ENCODE data around the gene ITPKC.

Gene ITPKC

GRCh38 chr19:40691421-40692211 lies 25.3 kb upstream of the ITPKC start:
- Histone ChIP-seq H4K8ac (ENCODE audit: low read depth, low read length) (no peak overlapping the region), H3K4me1 (ENCODE audit: control insufficient read depth, low read depth, low read length) (peaks cover 1% of the 10 kb centered on the region), H3K56ac (ENCODE audit: low read length) (peak overlapping the region; percentile 88), H4K5ac (ENCODE audit: low read length) (no peak overlapping the region), H3K23ac (ENCODE audit: low read length) (peak overlapping the region; percentile 45), H3K4ac (ENCODE audit: low read depth, low read length) (no peak overlapping the region), H3K79me1 (ENCODE audit: low read length) (peaks cover 18% of the 10 kb centered on the region), H2BK15ac (replicated peaks; ENCODE audit: low read depth) (no peak overlapping the region), H3K27ac (ENCODE audit: low read depth, low read length) (no peak overlapping the region), H3K4me2 (ENCODE audit: low read length) (peak overlapping the region; percentile 86), H3K79me2 (ENCODE audit: control insufficient read depth, insufficient read depth, low read length) (peaks cover 12% of the 10 kb centered on the region), H3K27me3 (ENCODE audit: insufficient read depth, low read length, poor library complexity) (no peaks in the 10 kb centered on the region), H3K36me3 (ENCODE audit: control insufficient read depth, insufficient read depth, low read length) (no peaks in the 10 kb centered on the region), H2BK120ac (ENCODE audit: low read depth, low read length) (no peak overlapping the region), H3K18ac (ENCODE audit: low read length) (no peak overlapping the region), H3K4me3 (ENCODE audit: low read length) (no peak overlapping the region), H3K9ac (ENCODE audit: low read length) (peak overlapping the region; percentile 82), H2BK5ac (ENCODE audit: low read length) (no peak overlapping the region), H2AK5ac (ENCODE audit: low read length) (no peak overlapping the region)
- DNase-seq: peak; percentile 59
- WGBS (ENCODE audit: extremely low coverage, insufficient coverage, low lambda C conversion rate): no CpG with 5 or more reads among the region's 24 CpGs

DNA sequence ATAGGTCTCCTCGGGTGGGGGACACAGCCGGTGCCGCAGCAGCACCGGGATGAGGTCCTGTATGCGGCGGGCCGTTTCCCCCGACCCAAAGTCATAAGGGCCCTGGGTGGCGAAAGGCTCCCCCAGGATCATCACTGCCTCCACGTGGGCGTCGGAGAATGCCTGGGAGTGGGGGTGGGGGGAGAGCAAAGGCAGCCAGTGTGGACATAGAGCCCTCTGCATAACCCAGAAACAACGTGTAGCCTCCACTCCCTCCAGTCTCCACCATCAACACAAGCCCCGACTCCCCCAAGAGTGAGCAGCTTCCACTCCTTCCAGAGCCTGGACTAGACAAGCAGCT lies 24.7 kb upstream of the ITPKC start:
- Histone ChIP-seq H3K56ac (ENCODE audit: low read length) (peak overlapping the region; percentile 22), H3K23ac (ENCODE audit: low read length) (peak overlapping the region; percentile 45), H3K79me1 (ENCODE audit: low read length) (peaks cover 18% of the 10 kb centered on the region), H3K79me2 (ENCODE audit: control insufficient read depth, insufficient read depth, low read length) (peaks cover 12% of the 10 kb centered on the region), H2BK120ac (ENCODE audit: low read depth, low read length) (no peak overlapping the region), H2BK15ac (replicated peaks; ENCODE audit: low read depth) (no peak overlapping the region), H3K27me3 (ENCODE audit: insufficient read depth, low read length, poor library complexity) (no peaks in the 10 kb centered on the region), H3K36me3 (ENCODE audit: control insufficient read depth, insufficient read depth, low read length) (no peaks in the 10 kb centered on the region), H3K27ac (ENCODE audit: low read depth, low read length) (no peak overlapping the region), H2BK5ac (ENCODE audit: low read length) (no peak overlapping the region), H3K4me1 (ENCODE audit: control insufficient read depth, low read depth, low read length) (peaks cover 1% of the 10 kb centered on the region), H3K18ac (ENCODE audit: low read length) (no peak overlapping the region), H3K4me2 (ENCODE audit: low read length) (no peak overlapping the region), H3K9ac (ENCODE audit: low read length) (no peak overlapping the region), H3K4me3 (ENCODE audit: low read length) (no peak overlapping the region), H4K8ac (ENCODE audit: low read depth, low read length) (no peak overlapping the region), H4K5ac (ENCODE audit: low read length) (no peak overlapping the region), H2AK5ac (ENCODE audit: low read length) (no peak overlapping the region), H3K4ac (ENCODE audit: low read depth, low read length) (no peak overlapping the region)
- WGBS (ENCODE audit: extremely low coverage, insufficient coverage, low lambda C conversion rate): no CpG with 5 or more reads among the region's 14 CpGs
- no peak for DNase-seq

GRCh38 chr19:40693150-40693788 lies 23.6 kb upstream of the ITPKC start:
- no peaks in the 10 kb centered on the region for H3K36me3 ChIP-seq (ENCODE audit: control insufficient read depth, insufficient read depth, low read length)
- no peak overlapping the region for H3K9ac ChIP-seq (ENCODE audit: low read length)
- no peak overlapping the region for H3K18ac ChIP-seq (ENCODE audit: low read length)
- peaks cover 12% of the 10 kb centered on the region for H3K79me2 ChIP-seq (ENCODE audit: control insufficient read depth, insufficient read depth, low read length)
- no peak for DNase-seq
- no peak overlapping the region for H4K5ac ChIP-seq (ENCODE audit: low read length)
- no peak overlapping the region for H4K8ac ChIP-seq (ENCODE audit: low read depth, low read length)
- WGBS (ENCODE audit: extremely low coverage, insufficient coverage, low lambda C conversion rate): no CpG with 5 or more reads among the region's 11 CpGs
- no peak overlapping the region for H3K27ac ChIP-seq (ENCODE audit: low read depth, low read length)
- no peak overlapping the region for H3K4ac ChIP-seq (ENCODE audit: low read depth, low read length)
- no peak overlapping the region for H2BK5ac ChIP-seq (ENCODE audit: low read length)
- peaks cover 14% of the 10 kb centered on the region for H3K79me1 ChIP-seq (ENCODE audit: low read length)
- peaks cover 1% of the 10 kb centered on the region for H3K4me1 ChIP-seq (ENCODE audit: control insufficient read depth, low read depth, low read length)
- H2BK120ac ChIP-seq (ENCODE audit: low read depth, low read length): no peak overlapping the region
- no peak overlapping the region for H3K4me3 ChIP-seq (ENCODE audit: low read length)
- no peak overlapping the region for H3K23ac ChIP-seq (ENCODE audit: low read length)
- H3K56ac ChIP-seq (ENCODE audit: low read length): no peak overlapping the region
- H3K4me2 ChIP-seq (ENCODE audit: low read length): no peak overlapping the region
- no peak overlapping the region for H2BK15ac ChIP-seq (replicated peaks; ENCODE audit: low read depth)
- no peaks in the 10 kb centered on the region for H3K27me3 ChIP-seq (ENCODE audit: insufficient read depth, low read length, poor library complexity)
- H2AK5ac ChIP-seq (ENCODE audit: low read length): no peak overlapping the region

GRCh38 chr19:40693896-40694295 lies 23.0 kb upstream of the ITPKC start:
- Histone ChIP-seq H3K4me2 (ENCODE audit: low read length) (no peak overlapping the region), H3K56ac (ENCODE audit: low read length) (no peak overlapping the region), H3K36me3 (ENCODE audit: control insufficient read depth, insufficient read depth, low read length) (peaks cover 2% of the 10 kb centered on the region), H3K27ac (ENCODE audit: low read depth, low read length) (no peak overlapping the region), H3K79me2 (ENCODE audit: control insufficient read depth, insufficient read depth, low read length) (peaks cover 9% of the 10 kb centered on the region), H3K4me1 (ENCODE audit: control insufficient read depth, low read depth, low read length) (peaks cover 1% of the 10 kb centered on the region), H3K79me1 (ENCODE audit: low read length) (peaks cover 8% of the 10 kb centered on the region), H3K4me3 (ENCODE audit: low read length) (no peak overlapping the region), H2AK5ac (ENCODE audit: low read length) (no peak overlapping the region), H3K18ac (ENCODE audit: low read length) (no peak overlapping the region), H3K27me3 (ENCODE audit: insufficient read depth, low read length, poor library complexity) (no peaks in the 10 kb centered on the region), H3K4ac (ENCODE audit: low read depth, low read length) (no peak overlapping the region), H2BK5ac (ENCODE audit: low read length) (no peak overlapping the region), H2BK15ac (replicated peaks; ENCODE audit: low read depth) (no peak overlapping the region), H4K5ac (ENCODE audit: low read length) (no peak overlapping the region), H4K8ac (ENCODE audit: low read depth, low read length) (no peak overlapping the region), H2BK120ac (ENCODE audit: low read depth, low read length) (no peak overlapping the region), H3K9ac (ENCODE audit: low read length) (no peak overlapping the region), H3K23ac (ENCODE audit: low read length) (no peak overlapping the region)
- no CpG with 5 or more reads among the region's 4 CpGs for whole genome bisulfite sequencing (ENCODE audit: extremely low coverage, insufficient coverage, low lambda C conversion rate)
- no peak for DNase-seq

- H2BK15ac ChIP-seq (replicated peaks; ENCODE audit: low read depth): no peak overlapping the region
- H3K18ac ChIP-seq (ENCODE audit: low read length): no peak overlapping the region
- WGBS (ENCODE audit: extremely low coverage, insufficient coverage, low lambda C conversion rate): no CpG with 5 or more reads among the region's 5 CpGs
- no peak overlapping the region for H3K4me3 ChIP-seq (ENCODE audit: low read length)
- H3K9ac ChIP-seq (ENCODE audit: low read length): no peak overlapping the region
- H3K79me2 ChIP-seq (ENCODE audit: control insufficient read depth, insufficient read depth, low read length): no peaks in the 10 kb centered on the region
- no peak overlapping the region for H3K23ac ChIP-seq (ENCODE audit: low read length)
- no peak overlapping the region for H2AK5ac ChIP-seq (ENCODE audit: low read length)
- no peak overlapping the region for H3K4ac ChIP-seq (ENCODE audit: low read depth, low read length)
- no peak for DNase-seq
- no peak overlapping the region for H3K27ac ChIP-seq (ENCODE audit: low read depth, low read length)
- no peak overlapping the region for H3K56ac ChIP-seq (ENCODE audit: low read length)
- H3K79me1 ChIP-seq (ENCODE audit: low read length): no peaks in the 10 kb centered on the region
- no peak overlapping the region for H4K5ac ChIP-seq (ENCODE audit: low read length)
- no peak overlapping the region for H4K8ac ChIP-seq (ENCODE audit: low read depth, low read length)
- peaks cover 4% of the 10 kb centered on the region for H3K36me3 ChIP-seq (ENCODE audit: control insufficient read depth, insufficient read depth, low read length)
- no peak overlapping the region for H3K4me2 ChIP-seq (ENCODE audit: low read length)
- H2BK120ac ChIP-seq (ENCODE audit: low read depth, low read length): no peak overlapping the region
- no peaks in the 10 kb centered on the region for H3K27me3 ChIP-seq (ENCODE audit: insufficient read depth, low read length, poor library complexity)
- peaks cover 3% of the 10 kb centered on the region for H3K4me1 ChIP-seq (ENCODE audit: control insufficient read depth, low read depth, low read length)
- no peak overlapping the region for H2BK5ac ChIP-seq (ENCODE audit: low read length)
Measured at GRCh38 chr19:40695881-40696280, 21.0 kb upstream of the ITPKC start.
